ENCODE results near the gene ZNF462. TPM values are rescaled to one million over a fixed set of nuclear protein-coding genes. Genes with fewer than 3 reads are reported as not detected.

The ZNF462 gene, protein sequence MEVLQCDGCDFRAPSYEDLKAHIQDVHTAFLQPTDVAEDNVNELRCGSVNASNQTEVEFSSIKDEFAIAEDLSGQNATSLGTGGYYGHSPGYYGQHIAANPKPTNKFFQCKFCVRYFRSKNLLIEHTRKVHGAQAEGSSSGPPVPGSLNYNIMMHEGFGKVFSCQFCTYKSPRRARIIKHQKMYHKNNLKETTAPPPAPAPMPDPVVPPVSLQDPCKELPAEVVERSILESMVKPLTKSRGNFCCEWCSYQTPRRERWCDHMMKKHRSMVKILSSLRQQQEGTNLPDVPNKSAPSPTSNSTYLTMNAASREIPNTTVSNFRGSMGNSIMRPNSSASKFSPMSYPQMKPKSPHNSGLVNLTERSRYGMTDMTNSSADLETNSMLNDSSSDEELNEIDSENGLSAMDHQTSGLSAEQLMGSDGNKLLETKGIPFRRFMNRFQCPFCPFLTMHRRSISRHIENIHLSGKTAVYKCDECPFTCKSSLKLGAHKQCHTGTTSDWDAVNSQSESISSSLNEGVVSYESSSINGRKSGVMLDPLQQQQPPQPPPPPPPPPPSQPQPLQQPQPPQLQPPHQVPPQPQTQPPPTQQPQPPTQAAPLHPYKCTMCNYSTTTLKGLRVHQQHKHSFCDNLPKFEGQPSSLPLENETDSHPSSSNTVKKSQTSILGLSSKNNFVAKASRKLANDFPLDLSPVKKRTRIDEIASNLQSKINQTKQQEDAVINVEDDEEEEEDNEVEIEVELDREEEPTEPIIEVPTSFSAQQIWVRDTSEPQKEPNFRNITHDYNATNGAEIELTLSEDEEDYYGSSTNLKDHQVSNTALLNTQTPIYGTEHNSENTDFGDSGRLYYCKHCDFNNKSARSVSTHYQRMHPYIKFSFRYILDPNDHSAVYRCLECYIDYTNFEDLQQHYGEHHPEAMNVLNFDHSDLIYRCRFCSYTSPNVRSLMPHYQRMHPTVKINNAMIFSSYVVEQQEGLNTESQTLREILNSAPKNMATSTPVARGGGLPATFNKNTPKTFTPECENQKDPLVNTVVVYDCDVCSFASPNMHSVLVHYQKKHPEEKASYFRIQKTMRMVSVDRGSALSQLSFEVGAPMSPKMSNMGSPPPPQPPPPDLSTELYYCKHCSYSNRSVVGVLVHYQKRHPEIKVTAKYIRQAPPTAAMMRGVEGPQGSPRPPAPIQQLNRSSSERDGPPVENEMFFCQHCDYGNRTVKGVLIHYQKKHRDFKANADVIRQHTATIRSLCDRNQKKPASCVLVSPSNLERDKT (N-terminal part only)
- total RNA-seq, result under 1 TPM; 0.33 to 0.40 TPM

DNA sequence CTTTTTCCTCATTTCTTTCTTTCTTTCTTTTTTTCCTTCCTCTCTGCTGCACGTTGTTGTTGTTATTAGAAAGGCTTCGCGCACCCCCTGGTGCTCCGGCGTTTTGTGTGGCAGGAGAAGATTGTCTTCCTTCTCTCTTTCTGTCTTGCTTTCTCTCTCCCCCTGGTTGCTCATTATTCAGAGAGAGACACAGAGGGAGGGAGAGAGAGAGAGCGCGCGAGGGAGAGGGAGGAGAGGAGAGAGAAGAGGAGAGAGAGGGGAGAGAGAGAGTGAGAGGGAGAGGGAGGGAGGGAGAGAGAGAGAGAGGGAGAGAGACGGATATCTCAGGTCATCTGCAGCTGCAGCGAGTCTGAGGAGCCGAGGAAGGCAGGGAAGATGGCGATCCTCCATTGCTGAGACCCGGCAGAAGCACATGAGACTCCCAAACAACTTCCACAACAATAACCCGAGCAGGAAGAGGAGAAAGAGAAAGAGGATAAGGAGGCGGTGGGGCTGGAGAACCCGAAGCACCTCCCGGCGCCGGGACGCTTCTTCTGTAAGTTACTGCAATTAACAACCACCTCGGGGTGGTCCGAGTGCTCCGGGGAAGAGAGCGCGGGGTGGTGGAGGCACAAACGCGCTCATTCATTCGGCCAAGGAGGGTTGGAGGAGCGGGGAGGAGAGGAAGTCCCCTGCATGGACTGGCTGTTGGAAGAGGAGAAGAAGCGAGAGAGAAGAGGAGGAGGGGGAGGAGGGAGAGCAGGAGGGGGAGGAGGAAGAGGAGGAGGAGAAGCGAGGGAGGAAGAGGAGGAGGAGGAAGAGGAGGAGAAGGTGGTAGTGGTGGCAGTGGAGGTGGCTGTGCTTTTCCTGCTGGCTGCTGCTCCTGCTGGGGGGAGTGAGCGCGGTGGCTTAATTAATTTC lies at the start of gene ZNF462:
ZNF462 (plus strand) TSS at position 346 of the 900 bp plus-strand sequence. CDS start 60,218 bp downstream, outside the sequence.
- no peaks in the 10 kb centered on the region for H3K9me3 Mint-ChIP-seq
- peaks cover 69% of the 10 kb centered on the region for H3K27me3 Mint-ChIP-seq (ENCODE audit: low read depth)
- peaks cover 32% of the 10 kb centered on the region for H3K4me1 Mint-ChIP-seq (ENCODE audit: low read depth)
- peak within 1 kb of the TSS; percentile 76 for H3K4me3 Mint-ChIP-seq
- no peaks in the 10 kb centered on the region for H3K36me3 Mint-ChIP-seq (ENCODE audit: low read depth)
- CTCF ChIA-PET, result interaction anchor here (0.7 kb wide), 1 partner anchor 241 kb away, joined by 4 read pairs; no protein-coding TSS in a partner anchor
- peak; percentile 13 for DNase-seq
- intact Hi-C loops (cut with micrococcal nuclease), result loop anchor here (5.0 to 10.0 kb wide), 2 partner anchors 958 to 1021 kb away; no protein-coding TSS in a partner anchor
- H3K27ac Mint-ChIP-seq, result no peak within 1 kb of the TSS

DNA sequence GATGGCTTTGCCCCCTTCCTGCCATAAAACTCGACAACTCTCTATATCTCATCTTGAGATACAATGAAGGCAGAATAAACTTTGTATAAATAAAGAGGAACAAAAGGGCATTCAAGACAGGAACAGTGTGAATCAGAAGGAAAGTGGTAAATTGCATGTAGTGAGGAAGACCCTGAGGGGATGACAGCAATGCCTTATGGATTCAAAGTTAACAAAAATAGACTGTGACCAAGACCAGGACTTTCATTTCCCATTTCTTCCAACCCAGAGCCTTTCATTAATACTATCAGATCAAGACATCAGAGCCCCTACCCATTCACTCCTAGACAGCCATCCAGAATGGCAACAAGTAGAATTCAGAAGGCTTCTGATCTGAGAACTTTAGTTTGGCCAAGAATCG lies 46.4 kb upstream of the ZNF462 start:
- Mint-ChIP-seq H3K4me1 (ENCODE audit: low read depth) (no peaks in the 10 kb centered on the region), H3K36me3 (ENCODE audit: low read depth) (no peaks in the 10 kb centered on the region), H3K4me3 (no peak overlapping the region), H3K27me3 (ENCODE audit: low read depth) (no peaks in the 10 kb centered on the region), H3K27ac (no peak overlapping the region), H3K9me3 (peaks cover 20% of the 10 kb centered on the region)
- no peak for DNase-seq
- CTCF ChIA-PET, result no interaction called here
- intact Hi-C loops (cut with micrococcal nuclease), result no loop called here

DNA sequence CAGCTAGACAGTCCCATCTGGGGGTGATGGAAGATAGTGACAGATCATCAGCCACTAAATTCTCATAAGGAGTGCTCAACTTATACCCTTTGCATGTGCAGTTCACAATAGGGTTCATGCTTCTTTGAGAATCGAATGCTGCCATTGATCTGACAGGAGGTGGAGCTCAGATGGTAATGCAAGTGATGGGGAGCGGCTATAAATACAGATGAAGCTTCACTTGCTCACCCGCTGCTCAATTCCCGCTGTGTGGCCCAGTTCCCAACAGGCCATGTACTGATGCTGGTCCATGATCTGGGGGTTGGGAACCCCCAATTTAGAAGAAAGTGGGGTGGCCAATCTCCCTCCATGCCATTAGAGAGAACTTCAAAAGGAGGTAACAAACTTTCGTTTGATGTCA lies 44.9 kb upstream of the ZNF462 start:
- CTCF ChIA-PET, result no interaction called here
- Mint-ChIP-seq H3K27ac (no peak overlapping the region), H3K4me3 (no peak overlapping the region), H3K36me3 (ENCODE audit: low read depth) (peaks cover 2% of the 10 kb centered on the region), H3K4me1 (ENCODE audit: low read depth) (no peaks in the 10 kb centered on the region), H3K27me3 (ENCODE audit: low read depth) (no peaks in the 10 kb centered on the region), H3K9me3 (peaks cover 13% of the 10 kb centered on the region)
- DNase-seq, result no peak
- intact Hi-C loops (cut with micrococcal nuclease), result no loop called here

DNA sequence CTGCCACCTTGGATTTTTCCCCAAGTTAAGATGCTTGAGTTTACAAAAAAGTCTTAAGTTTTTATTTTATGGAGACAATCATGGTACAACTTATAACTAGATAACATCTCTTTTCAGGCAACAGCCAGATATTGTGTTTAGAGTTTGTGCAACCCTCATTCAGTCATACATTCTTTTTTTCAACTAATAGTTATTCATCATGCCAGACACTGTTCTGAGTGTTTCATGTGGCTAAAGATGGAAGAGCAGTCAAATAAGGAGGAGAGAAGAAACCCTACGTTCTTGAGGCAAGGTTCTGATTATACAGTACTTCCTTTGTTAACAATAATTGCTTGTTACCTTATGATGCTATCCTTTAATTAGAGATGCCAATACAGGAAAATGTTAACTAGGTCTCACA lies 42.1 kb upstream of the ZNF462 start:
- CTCF ChIA-PET, result no interaction called here
- no peak for DNase-seq
- Mint-ChIP-seq H3K27ac (no peak overlapping the region), H3K4me1 (ENCODE audit: low read depth) (no peaks in the 10 kb centered on the region), H3K27me3 (ENCODE audit: low read depth) (no peaks in the 10 kb centered on the region), H3K36me3 (ENCODE audit: low read depth) (peaks cover 2% of the 10 kb centered on the region), H3K4me3 (no peak overlapping the region), H3K9me3 (peaks cover 3% of the 10 kb centered on the region)
- intact Hi-C loops (cut with micrococcal nuclease), result no loop called here

DNA sequence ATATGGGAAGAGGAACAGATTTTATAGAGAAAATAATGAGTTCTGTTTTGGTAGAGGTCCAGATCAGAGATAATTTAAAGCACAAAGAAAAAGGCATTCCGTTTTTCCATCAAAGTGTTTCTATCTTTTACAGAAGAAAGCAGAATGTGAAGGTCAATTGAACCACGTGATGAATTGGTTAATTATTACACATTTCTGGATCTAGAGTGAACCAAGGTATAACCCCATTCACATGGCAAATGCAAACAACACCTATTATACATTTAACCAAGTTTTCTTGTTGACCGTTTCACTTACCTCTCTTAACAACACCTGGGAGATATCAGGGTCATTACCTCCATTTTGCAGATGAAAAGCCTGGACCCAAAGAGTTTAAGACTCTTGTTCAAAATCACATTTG lies 34.9 kb upstream of the ZNF462 start:
- Mint-ChIP-seq H3K36me3 (ENCODE audit: low read depth) (no peaks in the 10 kb centered on the region), H3K9me3 (peaks cover 3% of the 10 kb centered on the region), H3K27me3 (ENCODE audit: low read depth) (no peaks in the 10 kb centered on the region), H3K4me1 (ENCODE audit: low read depth) (no peaks in the 10 kb centered on the region), H3K27ac (no peak overlapping the region), H3K4me3 (no peak overlapping the region)
- CTCF ChIA-PET, result no interaction called here
- no peak for DNase-seq
- intact Hi-C loops (cut with micrococcal nuclease), result no loop called here

DNA sequence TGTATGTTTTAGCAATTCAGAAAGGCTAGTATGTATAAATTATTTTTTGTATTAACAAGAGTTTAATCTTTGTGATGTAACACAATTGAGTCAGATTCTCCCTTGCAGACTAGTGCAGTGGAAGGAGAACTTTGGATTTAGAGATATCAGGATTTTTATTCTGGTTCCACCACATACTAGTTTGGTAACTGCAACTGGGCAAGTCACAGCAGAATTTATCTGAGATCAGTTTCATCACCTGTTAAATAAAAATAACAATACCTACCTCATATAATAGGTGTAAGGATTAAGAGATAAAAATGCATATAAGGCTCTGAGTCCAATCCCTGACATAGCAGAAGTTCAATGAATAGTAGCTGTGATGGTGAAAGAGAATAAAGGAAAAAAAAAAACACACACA lies 34.0 kb upstream of the ZNF462 start:
- no peak for DNase-seq
- Mint-ChIP-seq H3K4me3 (no peak overlapping the region), H3K4me1 (ENCODE audit: low read depth) (no peaks in the 10 kb centered on the region), H3K27me3 (ENCODE audit: low read depth) (no peaks in the 10 kb centered on the region), H3K9me3 (peaks cover 1% of the 10 kb centered on the region), H3K27ac (no peak overlapping the region), H3K36me3 (ENCODE audit: low read depth) (no peaks in the 10 kb centered on the region)
- CTCF ChIA-PET, result no interaction called here
- intact Hi-C loops (cut with micrococcal nuclease), result no loop called here

DNA sequence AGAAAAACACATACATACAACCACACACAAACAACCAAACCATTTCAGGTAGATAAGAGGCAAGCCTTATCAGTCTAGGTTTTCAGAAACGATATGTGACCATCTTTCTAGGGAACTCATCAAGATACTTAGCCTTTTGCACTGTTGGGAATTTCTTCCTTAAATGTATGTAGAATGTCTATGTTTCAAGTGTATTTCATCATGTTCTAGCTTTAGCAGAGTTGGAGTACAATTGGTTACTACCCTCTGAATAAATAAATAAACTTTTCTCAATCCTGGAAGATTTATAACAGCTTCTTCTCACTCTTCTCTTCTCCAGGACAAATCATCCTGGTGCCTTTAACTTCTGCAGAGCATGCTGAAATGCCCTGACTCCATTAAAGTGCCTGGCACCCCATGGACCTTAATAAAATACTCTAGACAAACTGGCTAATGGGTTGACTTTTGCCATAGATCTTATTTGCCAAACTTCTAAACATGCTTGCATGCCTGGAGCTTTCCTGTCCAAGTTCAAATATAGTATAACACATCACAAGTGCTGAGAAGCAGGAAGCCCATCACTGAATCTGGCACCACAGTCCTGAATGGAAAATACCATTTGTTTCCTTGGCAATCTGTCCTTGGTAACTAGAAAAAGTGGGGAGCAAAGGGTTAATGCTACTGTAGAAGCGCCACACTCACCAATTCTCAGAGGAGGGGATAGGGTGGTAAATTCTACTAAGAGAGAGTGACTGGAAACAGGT lies 33.1 kb upstream of the ZNF462 start:
- no peaks in the 10 kb centered on the region for H3K4me1 Mint-ChIP-seq (ENCODE audit: low read depth)
- no peaks in the 10 kb centered on the region for H3K9me3 Mint-ChIP-seq
- no peak for DNase-seq
- intact Hi-C loops (cut with micrococcal nuclease), result no loop called here
- no peak overlapping the region for H3K27ac Mint-ChIP-seq
- H3K4me3 Mint-ChIP-seq, result no peak overlapping the region
- no peaks in the 10 kb centered on the region for H3K27me3 Mint-ChIP-seq (ENCODE audit: low read depth)
- H3K36me3 Mint-ChIP-seq (ENCODE audit: low read depth), result no peaks in the 10 kb centered on the region
- CTCF ChIA-PET, result no interaction called here

DNA sequence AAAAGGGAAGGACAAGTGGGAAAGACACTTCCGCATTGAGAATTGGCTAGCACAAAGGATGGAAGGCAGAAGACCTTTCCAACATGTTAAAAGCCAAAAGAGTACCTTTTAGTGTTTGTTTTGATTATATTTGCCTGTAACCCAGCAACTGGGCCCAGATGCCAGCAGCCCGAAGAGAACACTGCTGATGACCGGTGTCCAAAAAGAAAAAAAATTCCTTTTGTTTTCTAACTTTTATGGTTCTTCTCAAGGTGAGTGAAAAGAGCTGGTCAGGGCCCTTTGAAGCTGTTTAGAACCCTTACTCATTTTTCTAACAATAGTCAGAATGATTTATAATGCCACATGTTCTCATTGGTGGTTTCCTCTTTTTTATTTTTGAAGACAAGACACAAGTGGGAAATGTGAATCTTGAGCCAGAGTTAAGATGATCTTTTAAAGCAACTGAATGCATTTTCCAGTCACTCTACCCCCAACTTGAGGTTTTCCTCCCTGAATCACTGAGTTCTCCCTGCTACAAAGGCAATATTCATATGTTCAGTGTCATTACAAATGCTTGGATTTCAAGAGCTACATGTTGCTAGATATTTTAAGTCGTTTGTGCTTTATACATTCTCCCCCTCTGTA lies 32.3 kb upstream of the ZNF462 start:
- Mint-ChIP-seq H3K36me3 (ENCODE audit: low read depth) (no peaks in the 10 kb centered on the region), H3K9me3 (peaks cover 2% of the 10 kb centered on the region), H3K27me3 (ENCODE audit: low read depth) (no peaks in the 10 kb centered on the region), H3K27ac (no peak overlapping the region), H3K4me3 (no peak overlapping the region), H3K4me1 (ENCODE audit: low read depth) (no peaks in the 10 kb centered on the region)
- intact Hi-C loops (cut with micrococcal nuclease), result no loop called here
- no peak for DNase-seq
- CTCF ChIA-PET, result no interaction called here

DNA sequence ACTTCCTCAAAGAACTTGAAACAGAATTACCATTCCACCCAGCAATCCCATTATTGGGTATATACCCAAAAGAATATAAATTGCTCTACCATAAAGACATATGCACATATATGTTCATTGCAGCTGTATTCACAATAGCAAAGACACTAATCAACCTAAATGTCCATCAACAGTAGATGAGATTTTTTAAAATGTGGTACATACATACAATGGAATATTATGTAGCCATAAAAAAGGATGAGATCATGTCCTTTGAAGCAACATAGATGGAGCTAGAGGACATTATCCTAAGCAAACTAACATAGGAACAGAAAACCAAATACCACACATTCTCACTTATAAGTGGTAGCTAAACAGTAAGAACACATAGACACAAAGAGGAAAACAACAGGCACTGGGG lies 28.1 kb upstream of the ZNF462 start:
- Mint-ChIP-seq H3K36me3 (ENCODE audit: low read depth) (no peaks in the 10 kb centered on the region), H3K4me1 (ENCODE audit: low read depth) (no peaks in the 10 kb centered on the region), H3K27me3 (ENCODE audit: low read depth) (no peaks in the 10 kb centered on the region), H3K9me3 (peaks cover 4% of the 10 kb centered on the region), H3K4me3 (no peak overlapping the region), H3K27ac (no peak overlapping the region)
- no peak for DNase-seq
- CTCF ChIA-PET, result no interaction called here
- intact Hi-C loops (cut with micrococcal nuclease), result no loop called here

DNA sequence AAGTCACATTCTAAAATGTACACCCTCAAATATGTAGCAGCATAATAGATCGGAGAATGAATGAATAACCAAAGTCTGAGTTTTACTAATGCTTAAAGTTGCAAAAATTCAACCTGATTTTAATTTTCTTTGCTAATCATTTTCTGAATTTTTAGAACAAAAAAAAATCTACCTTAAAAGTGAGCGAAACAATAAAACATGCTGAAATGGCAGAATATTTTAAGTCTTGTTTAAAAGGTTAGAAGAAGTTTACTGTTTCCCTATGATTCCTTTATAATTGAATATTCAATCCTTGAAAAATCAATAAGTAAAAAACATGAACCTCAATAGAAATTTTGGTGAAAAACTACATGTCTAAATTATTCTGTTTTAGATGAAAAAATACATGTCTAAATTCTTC lies 27.1 kb upstream of the ZNF462 start:
- Mint-ChIP-seq H3K9me3 (peaks cover 4% of the 10 kb centered on the region), H3K27me3 (ENCODE audit: low read depth) (no peaks in the 10 kb centered on the region)

DNA sequence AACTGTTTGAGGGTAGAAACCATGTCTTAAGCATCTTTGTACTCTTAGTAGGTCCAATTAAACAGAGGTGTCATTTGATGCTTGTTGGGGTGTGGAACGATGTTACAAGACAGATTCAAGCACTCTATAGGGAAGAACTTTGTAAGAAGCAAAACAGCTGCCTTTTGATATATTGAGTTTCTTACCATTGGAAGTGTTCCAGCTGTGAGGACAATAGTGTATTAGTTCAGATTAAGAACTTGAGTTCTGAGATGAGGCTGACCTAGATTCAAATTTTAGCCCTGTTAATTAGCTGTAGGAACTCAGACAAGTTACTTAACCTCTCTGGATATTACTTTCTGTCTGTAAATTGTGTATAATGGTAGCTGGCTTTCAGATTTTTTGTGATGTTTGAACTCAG lies 19.6 kb upstream of the ZNF462 start:
- Mint-ChIP-seq H3K4me3 (no peak overlapping the region), H3K27ac (no peak overlapping the region), H3K27me3 (ENCODE audit: low read depth) (peaks cover 1% of the 10 kb centered on the region), H3K9me3 (no peaks in the 10 kb centered on the region), H3K4me1 (ENCODE audit: low read depth) (no peaks in the 10 kb centered on the region), H3K36me3 (ENCODE audit: low read depth) (no peaks in the 10 kb centered on the region)
- DNase-seq, result no peak
- CTCF ChIA-PET, result no interaction called here
- intact Hi-C loops (cut with micrococcal nuclease), result no loop called here

More for the DNA sequence above, 27.1 kb upstream of the ZNF462 start:
- H3K27ac Mint-ChIP-seq, result no peak overlapping the region
- no peaks in the 10 kb centered on the region for H3K36me3 Mint-ChIP-seq (ENCODE audit: low read depth)
- H3K4me1 Mint-ChIP-seq (ENCODE audit: low read depth), result no peaks in the 10 kb centered on the region
- intact Hi-C loops (cut with micrococcal nuclease), result no loop called here
- DNase-seq, result no peak
- H3K4me3 Mint-ChIP-seq, result no peak overlapping the region
- CTCF ChIA-PET, result no interaction called here

Data from activated naive CD4-positive, alpha-beta T cell treated with anti-CD3 and anti-CD28 coated beads for 36 hours (primary cell).